Suprapubic skin (tissue), 4 donors: ENCODE measurements around the gene ALDH3B1. TPM values are rescaled to one million over a fixed set of nuclear protein-coding genes. Genes with fewer than 3 reads are reported as not detected.

Source experiments
- DNase-seq, 2 donors: peaks; one replicate each; pipeline ENCODE4 v3.0.0-alpha.2; 2019; ENCODE audit warnings: low spot score in 2 of 2
- H3K27ac ChIP-seq: fragments of 200-600 bp; sonication (generic); one replicate; pipeline ENCODE4 v1.5.1; 2019
- H3K27me3 ChIP-seq: fragments of 200-600 bp; sonication (generic); one replicate; pipeline ENCODE4 v1.5.1; 2019
- H3K36me3 ChIP-seq: fragments of 200-600 bp; sonication (generic); one replicate; pipeline ENCODE4 v1.5.1; 2019
- H3K4me1 ChIP-seq: fragments of 200-600 bp; sonication (generic); one replicate; pipeline ENCODE4 v1.5.1; 2019
- H3K4me3 ChIP-seq: fragments of 200-600 bp; sonication (generic); one replicate; pipeline ENCODE4 v1.5.1; 2019; ENCODE audit warnings: mild to moderate bottlenecking
- H3K9me3 ChIP-seq: fragments of 200-600 bp; sonication (generic); one replicate; pipeline ENCODE4 v1.5.1; 2019
- EP300 ChIP-seq: sonication (generic); formaldehyde crosslinking; IDR thresholded peaks from one replicate; pipeline ENCODE4 v1.6.1; 2017; ENCODE audit warnings: antibody characterized with exemption
- POLR2A ChIP-seq, 2 donors: fragments of 450-650 bp; IDR thresholded peaks; one replicate each; pipeline ENCODE4 v1.6.1; 2017; ENCODE audit warnings: antibody characterized with exemption in 2 of 2, mild to moderate bottlenecking in 2 of 2, moderate library complexity in 2 of 2
- POLR2AphosphoS5 ChIP-seq, 3 donors: sonication (generic); formaldehyde crosslinking; IDR thresholded peaks; one replicate each; pipeline ENCODE4 v1.6.1; 2017; ENCODE audit warnings: antibody characterized with exemption in 3 of 3
- WGBS: methylation state at CpG from one replicate; pipeline ENCODE4 v1.1.5; 2018; 5-methylcytosine and 5-hydroxymethylcytosine counted together
- total RNA-seq, 4 donors: library from RNA; depleted of rRNA; stranded (reverse); fragments of >200 nt; gene quantifications; one replicate each; pipeline ENCODE4 v1.1.0, GENCODE V29; 2016
- TF ChIP-seq, protein P1 (sequence below), 2 donors: fragments of 200-600 bp in 1 of 2; fragments of 450-650 bp in 1 of 2; sonication (generic) in 1 of 2; IDR thresholded peaks; one replicate each; pipeline ENCODE4 v1.5.1; 2016 to 2019; ENCODE audit warnings: antibody characterized with exemption in 2 of 2, mild to moderate bottlenecking in 1 of 2, moderate library complexity in 1 of 2

Gene ALDH3B1
- total RNA-seq, 4 donors from 2014 or later = 3.2 to 6.4 (median 5.9) TPM

GRCh38 chr11:68027667-68028066, 17.5 kb downstream of the ALDH3B1 start:
- no peaks in the 10 kb centered on the region for H3K27me3 ChIP-seq
- H3K4me3 ChIP-seq = no peak overlapping the region
- peaks cover 32% of the 10 kb centered on the region for H3K4me1 ChIP-seq
- TF ChIP-seq POLR2A (IDR thresholded peaks at IDR 0.05) = no peak
- TF ChIP-seq, protein P1, sequence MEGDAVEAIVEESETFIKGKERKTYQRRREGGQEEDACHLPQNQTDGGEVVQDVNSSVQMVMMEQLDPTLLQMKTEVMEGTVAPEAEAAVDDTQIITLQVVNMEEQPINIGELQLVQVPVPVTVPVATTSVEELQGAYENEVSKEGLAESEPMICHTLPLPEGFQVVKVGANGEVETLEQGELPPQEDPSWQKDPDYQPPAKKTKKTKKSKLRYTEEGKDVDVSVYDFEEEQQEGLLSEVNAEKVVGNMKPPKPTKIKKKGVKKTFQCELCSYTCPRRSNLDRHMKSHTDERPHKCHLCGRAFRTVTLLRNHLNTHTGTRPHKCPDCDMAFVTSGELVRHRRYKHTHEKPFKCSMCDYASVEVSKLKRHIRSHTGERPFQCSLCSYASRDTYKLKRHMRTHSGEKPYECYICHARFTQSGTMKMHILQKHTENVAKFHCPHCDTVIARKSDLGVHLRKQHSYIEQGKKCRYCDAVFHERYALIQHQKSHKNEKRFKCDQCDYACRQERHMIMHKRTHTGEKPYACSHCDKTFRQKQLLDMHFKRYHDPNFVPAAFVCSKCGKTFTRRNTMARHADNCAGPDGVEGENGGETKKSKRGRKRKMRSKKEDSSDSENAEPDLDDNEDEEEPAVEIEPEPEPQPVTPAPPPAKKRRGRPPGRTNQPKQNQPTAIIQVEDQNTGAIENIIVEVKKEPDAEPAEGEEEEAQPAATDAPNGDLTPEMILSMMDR (IDR thresholded peaks at IDR 0.05) = no peak
- no peak for TF ChIP-seq POLR2AphosphoS5 (IDR thresholded peaks at IDR 0.05)
- no peak for TF ChIP-seq EP300
- peaks cover 17% of the 10 kb centered on the region for H3K36me3 ChIP-seq
- 95% methylated on average over 14 of the region's 21 CpGs for WGBS
- H3K9me3 ChIP-seq = no peaks in the 10 kb centered on the region
- no peak overlapping the region for H3K27ac ChIP-seq
- DNase-seq = no peak

GRCh38 chr11:68028802-68029545, 18.8 kb downstream of the ALDH3B1 start:
- 84% methylated on average over 12 of the region's 12 CpGs for WGBS
- no peaks in the 10 kb centered on the region for H3K9me3 ChIP-seq
- H3K27ac ChIP-seq = peak overlapping the region; percentile 1
- no peaks in the 10 kb centered on the region for H3K27me3 ChIP-seq
- H3K4me3 ChIP-seq = no peak overlapping the region
- TF ChIP-seq POLR2A (IDR thresholded peaks at IDR 0.05) = no peak
- TF ChIP-seq, protein P1 (IDR thresholded peaks at IDR 0.05) = no peak
- TF ChIP-seq EP300 = no peak
- TF ChIP-seq POLR2AphosphoS5 (IDR thresholded peaks at IDR 0.05) = no peak
- peaks cover 41% of the 10 kb centered on the region for H3K4me1 ChIP-seq
- DNase-seq = no peak
- H3K36me3 ChIP-seq = peaks cover 21% of the 10 kb centered on the region

GRCh38 chr11:68030318-68031143, 20.4 kb downstream of the ALDH3B1 start, which contains the start of gene NDUFS8:
TSS of gene NDUFS8 (plus strand) at chr11:68030681. CDS start at chr11:68032152, 1,471 bp downstream.
- Histone ChIP-seq H3K4me1 (peaks cover 41% of the 10 kb centered on the region), H3K27ac (peak within 1 kb of the TSS; percentile 85), H3K4me3 (peak within 1 kb of the TSS; percentile 79), H3K9me3 (no peaks in the 10 kb centered on the region), H3K36me3 (peaks cover 20% of the 10 kb centered on the region), H3K27me3 (no peaks in the 10 kb centered on the region)
- peak; percentile 98 to 99 for DNase-seq
- 2% methylated on average over 44 of the region's 56 CpGs for WGBS
- TF ChIP-seq, protein P1 (IDR thresholded peaks at IDR 0.05) = no peak
- TF ChIP-seq POLR2AphosphoS5 (IDR thresholded peaks at IDR 0.05) (peak in 2 of 3 donors; percentile 21 to 47), POLR2A (IDR thresholded peaks at IDR 0.05) (no peak), EP300 (no peak)

DNA sequence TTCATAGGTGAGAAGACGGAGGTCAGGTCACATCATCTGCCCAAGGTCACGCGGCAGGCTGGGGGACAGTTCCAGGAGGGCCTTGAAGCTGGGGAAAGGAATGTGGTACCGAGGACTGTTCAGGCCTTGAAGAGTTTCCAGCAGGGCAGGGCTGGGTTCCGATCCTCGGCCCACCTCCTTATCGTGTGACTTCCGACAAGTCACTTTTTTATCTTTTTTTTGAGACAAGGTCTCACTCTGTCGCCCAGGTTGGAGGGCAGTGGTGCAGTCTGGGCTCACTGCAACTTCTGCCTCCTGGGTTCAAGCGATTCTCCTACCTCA, 21.0 kb downstream of the ALDH3B1 start:
- Histone ChIP-seq H3K27me3 (no peaks in the 10 kb centered on the region), H3K4me3 (peak overlapping the region; percentile 79), H3K27ac (peak overlapping the region; percentile 85), H3K9me3 (no peaks in the 10 kb centered on the region), H3K36me3 (peaks cover 17% of the 10 kb centered on the region), H3K4me1 (peaks cover 44% of the 10 kb centered on the region)
- TF ChIP-seq POLR2A (IDR thresholded peaks at IDR 0.05) = no peak
- TF ChIP-seq, protein P1 (IDR thresholded peaks at IDR 0.05) = no peak
- no peak for TF ChIP-seq EP300
- TF ChIP-seq POLR2AphosphoS5 (IDR thresholded peaks at IDR 0.05) = no peak
- DNase-seq = no peak
- WGBS = 13% methylated on average over 10 of the region's 10 CpGs

DNA sequence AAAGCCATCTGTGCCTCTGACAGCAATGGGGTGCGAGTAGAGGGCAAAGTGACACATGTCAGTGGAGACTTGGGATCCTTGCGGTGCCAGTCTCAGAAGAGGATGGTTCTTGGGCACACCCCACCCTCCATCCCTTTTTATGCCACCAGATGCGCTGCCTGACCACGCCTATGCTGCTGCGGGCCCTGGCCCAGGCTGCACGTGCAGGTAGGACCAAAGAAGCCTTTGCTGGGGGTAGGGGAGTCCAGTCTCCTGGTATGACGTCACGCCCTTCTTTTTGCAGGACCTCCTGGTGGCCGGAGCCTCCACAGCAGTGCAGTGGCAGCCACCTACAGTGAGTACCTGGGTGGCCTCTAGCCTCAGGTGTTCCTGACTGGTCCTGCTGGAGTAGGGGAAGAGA, 21.9 kb downstream of the ALDH3B1 start:
- Histone ChIP-seq H3K4me1 (peaks cover 53% of the 10 kb centered on the region), H3K27ac (no peak overlapping the region), H3K27me3 (no peaks in the 10 kb centered on the region), H3K36me3 (peaks cover 17% of the 10 kb centered on the region), H3K9me3 (no peaks in the 10 kb centered on the region), H3K4me3 (no peak overlapping the region)
- no peak for DNase-seq
- TF ChIP-seq POLR2AphosphoS5 (IDR thresholded peaks at IDR 0.05) (no peak), EP300 (no peak), POLR2A (IDR thresholded peaks at IDR 0.05) (no peak)
- TF ChIP-seq, protein P1 (IDR thresholded peaks at IDR 0.05) = no peak
- 52% methylated on average over 6 of the region's 9 CpGs for WGBS
